Adrenal gland (tissue), 12 donors: ENCODE data around the gene DCDC2B. TPM values are rescaled to one million over a fixed set of nuclear protein-coding genes. Genes with fewer than 3 reads are reported as not detected.

ENCODE experiments used
- DNase-seq, 7 donors: peaks; one replicate each; pipeline ENCODE4 v3.0.0-alpha.2; 2019 to 2020
- H3K27ac ChIP-seq, 5 donors: fragments of 200-600 bp; sonication (generic) in 4 of 5; 1 replicate in 3 of 5; 2 replicates in 2 of 5; pipeline versions ENCODE4 v1.5.1 to v1.8.0; 2016 to 2020; ENCODE audit warnings: mild to moderate bottlenecking in 1 of 5
- H3K27me3 ChIP-seq: fragments of 200-600 bp; 2 replicates; pipeline ENCODE4 v1.8.0; 2021
- H3K36me3 ChIP-seq, 2 donors: fragments of 200-600 bp; replicated peaks in 1 of 2; 1 replicate in 1 of 2; 2 replicates in 1 of 2; pipeline versions ENCODE4 v1.5.1 to v1.8.0; 2018 to 2022
- H3K4me1 ChIP-seq, 2 donors: fragments of 200-600 bp; replicated peaks in 1 of 2; 1 replicate in 1 of 2; 2 replicates in 1 of 2; pipeline versions ENCODE4 v1.5.1 to v1.8.0; 2018 to 2021
- H3K4me3 ChIP-seq, 4 donors: fragments of 200-600 bp; sonication (generic) in 3 of 4; one replicate each; pipeline ENCODE4 v1.5.1; 2016 to 2018
- H3K9me3 ChIP-seq, 3 donors: fragments of 200-600 bp; sonication (generic) in 1 of 3; replicated peaks in 1 of 3; 1 replicate in 2 of 3; 2 replicates in 1 of 3; pipeline versions ENCODE4 v1.5.1 to v1.8.0; 2016 to 2021
- POLR2A ChIP-seq, 2 donors: fragments of 450-650 bp; IDR thresholded peaks; one replicate each; pipeline ENCODE4 v1.6.1; 2017; ENCODE audit warnings: antibody characterized with exemption in 2 of 2, mild to moderate bottlenecking in 2 of 2, moderate library complexity in 1 of 2
- WGBS, 4 donors: extraction: QIAGEN DNeasy Blood & Tissue Kit in 2 of 4; methylation state at CpG; one replicate each; pipeline versions ENCODE4 v1.1.5 to v1.1.7; 2013 to 2017; 5-methylcytosine and 5-hydroxymethylcytosine counted together
- intact Hi-C, 2 donors: fragments of 100-400 bp; cut with DNase I; formaldehyde crosslinking; loops; one replicate each; pipeline versions ENCODE4 v1.14.1 to v1.15.0; 2022 to 2023
- polyA plus RNA-seq, 3 donors: library from polyadenylated mRNA; stranded (reverse); fragments of 200-250 nt in 2 of 3; fragments of 350-450 nt in 1 of 3; fragmentation: Illumina TruSeq in 1 of 3; extraction: RNeasy Lipid Tissue Mini Kit (QIAGEN cat#74804) in 1 of 3; gene quantifications; one replicate each; pipeline ENCODE4 v1.2.3, GENCODE V29; 2013 to 2014
- total RNA-seq, 9 donors: library from RNA; depleted of rRNA in 4 of 9; stranded (reverse); fragments of >200 nt in 4 of 9; fragments of 120-200 nt in 1 of 9; fragmentation: NEBNext Ultra II Directional in 1 of 9; extraction: Animal tissue kit (Norgen Biotek cat#: 25700) in 1 of 9; gene quantifications; one replicate each; pipeline versions ENCODE4 v1.1.0 to v1.2.4, GENCODE V29; 2013 to 2023
- TF ChIP-seq, protein P1 (sequence below), 6 experiments: fragments of 450-650 bp in 4 of 6; fragments of 200-600 bp in 2 of 6; sonication (generic) in 1 of 6; IDR thresholded peaks; 1 replicate in 5 of 6; 2 replicates in 1 of 6; pipeline versions ENCODE4 v1.5.1 to v1.8.0; 2016 to 2021; ENCODE audit warnings: antibody characterized with exemption in 6 of 6, mild to moderate bottlenecking in 2 of 6, moderate library complexity in 1 of 6
- donor health status: healthy with polysubstance abuse.
- donor health status: Bipolar disorder and iron deficiency.
- donor health status: DM: yes; HTN: yes; CAD: no.
- donor health status: DM: no; HTN: no; CAD: no.
- donor health status: DM: no; HTN: no; CAD: no.
- donor health status: DM: yes; HTN: yes; CAD: no.

DCDC2B gene
- total and polyA plus RNA-seq, 12 donors, result not detected

DNA sequence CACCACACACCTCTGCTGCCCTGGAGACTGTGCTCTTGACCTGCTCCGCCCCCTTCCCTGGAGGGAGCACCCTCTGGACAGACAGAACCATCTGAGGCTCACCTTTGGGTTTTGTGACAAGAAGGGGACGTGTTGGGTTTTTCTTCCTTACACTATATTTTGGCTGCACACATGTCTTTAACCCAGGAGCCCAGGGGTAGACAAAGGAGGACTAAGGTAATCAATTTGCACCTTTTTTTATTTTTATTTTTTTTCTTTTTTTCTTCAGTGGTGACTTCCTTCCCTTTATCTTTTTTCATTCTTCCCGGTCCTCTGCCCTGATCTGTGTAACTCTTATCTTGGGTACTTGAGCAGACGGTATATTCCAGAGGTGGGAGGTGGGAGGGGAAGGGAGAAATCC is 37.9 kb upstream of the DCDC2B start:
- Histone ChIP-seq H3K9me3 (no peaks in the 10 kb centered on the region), H3K27me3 (no peaks in the 10 kb centered on the region), H3K36me3 (peaks cover 0 to 57% of the 10 kb centered on the region in 2 donors), H3K27ac (no peak overlapping the region), H3K4me3 (no peak overlapping the region), H3K4me1 (no peaks in the 10 kb centered on the region)
- intact Hi-C loops, result no loop called here
- no peak for TF ChIP-seq POLR2A (IDR thresholded peaks at IDR 0.05)
- TF ChIP-seq, protein P1, sequence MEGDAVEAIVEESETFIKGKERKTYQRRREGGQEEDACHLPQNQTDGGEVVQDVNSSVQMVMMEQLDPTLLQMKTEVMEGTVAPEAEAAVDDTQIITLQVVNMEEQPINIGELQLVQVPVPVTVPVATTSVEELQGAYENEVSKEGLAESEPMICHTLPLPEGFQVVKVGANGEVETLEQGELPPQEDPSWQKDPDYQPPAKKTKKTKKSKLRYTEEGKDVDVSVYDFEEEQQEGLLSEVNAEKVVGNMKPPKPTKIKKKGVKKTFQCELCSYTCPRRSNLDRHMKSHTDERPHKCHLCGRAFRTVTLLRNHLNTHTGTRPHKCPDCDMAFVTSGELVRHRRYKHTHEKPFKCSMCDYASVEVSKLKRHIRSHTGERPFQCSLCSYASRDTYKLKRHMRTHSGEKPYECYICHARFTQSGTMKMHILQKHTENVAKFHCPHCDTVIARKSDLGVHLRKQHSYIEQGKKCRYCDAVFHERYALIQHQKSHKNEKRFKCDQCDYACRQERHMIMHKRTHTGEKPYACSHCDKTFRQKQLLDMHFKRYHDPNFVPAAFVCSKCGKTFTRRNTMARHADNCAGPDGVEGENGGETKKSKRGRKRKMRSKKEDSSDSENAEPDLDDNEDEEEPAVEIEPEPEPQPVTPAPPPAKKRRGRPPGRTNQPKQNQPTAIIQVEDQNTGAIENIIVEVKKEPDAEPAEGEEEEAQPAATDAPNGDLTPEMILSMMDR (IDR thresholded peaks at IDR 0.05), result no peak
- DNase-seq, result no peak
- 78 to 91% (median 83%) methylated on average over 4 of the region's 4 CpGs for WGBS, 4 donors

DNA sequence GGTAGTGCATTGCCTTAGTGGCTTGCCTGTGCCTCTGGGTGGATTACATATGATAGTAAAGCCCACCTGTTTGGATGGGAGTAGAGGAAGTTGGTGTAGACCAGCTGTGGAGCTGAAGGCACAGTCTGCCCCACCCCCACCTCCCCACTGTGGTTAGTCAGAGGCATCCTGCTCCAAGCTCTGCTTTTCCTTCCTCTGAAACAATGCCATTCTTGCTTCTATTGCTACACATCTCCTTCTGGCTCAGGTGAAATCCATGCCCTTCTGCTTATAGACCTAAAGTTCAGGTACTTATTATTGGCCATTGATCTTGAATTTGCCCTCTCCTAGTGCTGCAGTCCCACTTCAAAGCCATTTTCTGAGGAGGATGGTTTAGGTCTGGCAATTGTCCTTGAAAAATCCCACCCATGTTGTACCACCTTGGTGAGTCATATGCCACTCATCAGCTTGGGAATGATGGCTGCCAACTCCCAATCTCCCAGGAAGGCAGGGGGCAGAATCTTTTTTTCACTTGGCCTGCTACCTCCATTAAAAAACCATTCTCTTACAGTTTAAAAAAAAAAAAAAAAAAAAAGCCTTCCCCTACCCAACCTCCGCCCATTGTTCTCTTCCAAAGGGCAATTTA is 36.2 kb upstream of the DCDC2B start:
- H3K36me3 ChIP-seq, result peaks cover 0 to 40% of the 10 kb centered on the region in 2 donors
- H3K27ac ChIP-seq, result no peak overlapping the region
- no peaks in the 10 kb centered on the region for H3K9me3 ChIP-seq
- TF ChIP-seq, protein P1 (IDR thresholded peaks at IDR 0.05), result no peak
- TF ChIP-seq POLR2A (IDR thresholded peaks at IDR 0.05), result no peak
- H3K4me1 ChIP-seq, result no peaks in the 10 kb centered on the region
- no peak overlapping the region for H3K4me3 ChIP-seq
- intact Hi-C loops, result no loop called here
- no peaks in the 10 kb centered on the region for H3K27me3 ChIP-seq
- no peak for DNase-seq
- 87 to 100% (median 95%) methylated on average over 1 of the region's 1 CpG for WGBS, 4 donors

DNA sequence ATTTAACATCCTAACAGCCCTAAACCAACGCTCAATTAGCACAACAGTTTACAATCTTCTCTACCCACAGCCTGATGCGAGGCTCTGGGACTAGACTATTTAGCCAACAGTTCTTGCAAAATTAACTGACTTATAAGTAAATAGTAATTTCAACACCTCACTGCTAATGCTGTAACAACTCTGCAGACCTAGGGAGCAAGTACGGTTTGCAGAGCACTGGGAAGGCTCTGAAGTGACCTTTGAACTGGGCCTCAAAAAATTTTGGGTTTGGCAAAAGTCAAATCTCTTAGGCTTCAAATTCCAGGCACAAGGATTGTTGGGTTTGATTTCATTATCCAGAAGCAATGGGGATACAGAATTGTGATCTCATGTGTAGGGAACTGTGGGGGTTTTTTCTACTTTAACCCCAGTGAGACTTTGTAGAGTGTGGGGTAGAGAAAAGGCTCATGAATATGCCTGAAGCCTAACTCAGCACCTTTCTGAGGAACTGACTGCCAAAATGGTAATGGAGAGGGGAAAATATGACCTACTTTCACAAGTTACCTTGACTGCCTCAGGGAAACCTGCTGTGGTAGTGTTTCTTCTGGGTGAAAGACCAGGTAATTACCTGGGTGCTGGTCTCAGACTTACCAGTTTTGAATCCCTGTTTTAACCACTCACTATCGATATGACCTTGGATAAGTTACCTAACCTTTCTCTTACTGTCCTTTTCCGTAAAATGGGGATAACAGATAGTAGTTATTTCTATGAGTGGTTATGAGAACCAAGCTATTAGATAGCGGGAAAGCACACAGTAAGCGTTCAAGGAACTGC is 30.3 kb upstream of the DCDC2B start:
- Histone ChIP-seq H3K4me3 (peak overlapping the region in 1 of 4 donors; percentile 73), H3K27me3 (no peaks in the 10 kb centered on the region), H3K27ac (peak overlapping the region; percentile 65 to 98 (median 96)), H3K9me3 (no peaks in the 10 kb centered on the region), H3K4me1 (peaks cover 21 to 36% of the 10 kb centered on the region in 2 donors), H3K36me3 (peaks cover 0 to 20% of the 10 kb centered on the region in 2 donors)
- intact Hi-C loops, result no loop called here
- 75 to 84% (median 78%) methylated on average over 7 of the region's 7 CpGs for WGBS, 4 donors
- no peak for DNase-seq
- TF ChIP-seq, protein P1 (IDR thresholded peaks at IDR 0.05), result no peak
- no peak for TF ChIP-seq POLR2A (IDR thresholded peaks at IDR 0.05)

DNA sequence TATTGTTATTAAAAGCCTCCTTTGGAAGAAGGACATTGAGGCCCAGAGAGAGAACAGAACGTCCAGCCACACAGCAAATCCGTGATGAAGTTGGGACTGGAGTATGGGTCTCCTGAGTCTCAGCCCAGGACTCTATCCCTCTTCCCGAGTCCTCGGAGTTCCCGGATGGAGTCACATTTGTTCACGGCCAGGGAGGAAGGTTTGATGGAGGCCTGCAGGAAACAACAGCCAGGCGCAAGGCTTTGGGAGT is 29.8 kb upstream of the DCDC2B start:
- 3 to 9% (median 9%) methylated on average over 4 to 7 of the region's 7 CpGs for WGBS, 4 donors
- Histone ChIP-seq H3K4me3 (peak overlapping the region in 2 of 4 donors; percentile 66 to 73), H3K9me3 (no peaks in the 10 kb centered on the region), H3K36me3 (peaks cover 0 to 25% of the 10 kb centered on the region in 2 donors), H3K27ac (peak overlapping the region; percentile 65 to 98 (median 96)), H3K27me3 (no peaks in the 10 kb centered on the region), H3K4me1 (peaks cover 21 to 41% of the 10 kb centered on the region in 2 donors)
- intact Hi-C loops, result no loop called here
- DNase-seq, result no peak
- TF ChIP-seq, protein P1 (IDR thresholded peaks at IDR 0.05), result no peak
- TF ChIP-seq POLR2A (IDR thresholded peaks at IDR 0.05), result no peak
